ENCODE results near the gene STKLD1. TPM values are rescaled to one million over a fixed set of nuclear protein-coding genes. Genes with fewer than 3 reads are reported as not detected.
"Not testable (repeated sequence)": the region's sequence is repeated elsewhere in the genome, so short reads cannot be mapped to it uniquely, and the experiment has no call there.

The STKLD1 gene
- polyA plus RNA-seq, 1 experiment = 1.2 TPM

GRCh38 chr9:133331641-133332380 is 44.4 kb upstream of the STKLD1 start:
- no peak for DNase-seq (ENCODE audit: low read depth)
- Histone ChIP-seq H3K4me3 (ENCODE audit: low read depth, low read length) (no peak overlapping the region), H3K36me3 (ENCODE audit: control insufficient read depth, insufficient read depth, low read length) (peaks cover 32% of the 10 kb centered on the region), H3K27me3 (ENCODE audit: control insufficient read depth, insufficient read depth, low read length) (no peaks in the 10 kb centered on the region)
- ChIA-PET POLR2A (no interaction called here), CTCF (interaction anchor here (1.2 to 2.8 kb wide), 2 partner anchors 145 kb away, joined by 7 to 16 read pairs; no protein-coding TSS in a partner anchor)
- TF ChIP-seq, protein P1, sequence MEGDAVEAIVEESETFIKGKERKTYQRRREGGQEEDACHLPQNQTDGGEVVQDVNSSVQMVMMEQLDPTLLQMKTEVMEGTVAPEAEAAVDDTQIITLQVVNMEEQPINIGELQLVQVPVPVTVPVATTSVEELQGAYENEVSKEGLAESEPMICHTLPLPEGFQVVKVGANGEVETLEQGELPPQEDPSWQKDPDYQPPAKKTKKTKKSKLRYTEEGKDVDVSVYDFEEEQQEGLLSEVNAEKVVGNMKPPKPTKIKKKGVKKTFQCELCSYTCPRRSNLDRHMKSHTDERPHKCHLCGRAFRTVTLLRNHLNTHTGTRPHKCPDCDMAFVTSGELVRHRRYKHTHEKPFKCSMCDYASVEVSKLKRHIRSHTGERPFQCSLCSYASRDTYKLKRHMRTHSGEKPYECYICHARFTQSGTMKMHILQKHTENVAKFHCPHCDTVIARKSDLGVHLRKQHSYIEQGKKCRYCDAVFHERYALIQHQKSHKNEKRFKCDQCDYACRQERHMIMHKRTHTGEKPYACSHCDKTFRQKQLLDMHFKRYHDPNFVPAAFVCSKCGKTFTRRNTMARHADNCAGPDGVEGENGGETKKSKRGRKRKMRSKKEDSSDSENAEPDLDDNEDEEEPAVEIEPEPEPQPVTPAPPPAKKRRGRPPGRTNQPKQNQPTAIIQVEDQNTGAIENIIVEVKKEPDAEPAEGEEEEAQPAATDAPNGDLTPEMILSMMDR (IDR thresholded peaks at IDR 0.05; ENCODE audit: insufficient read depth, low read depth, low read length) = no peak

GRCh38 chr9:133332381-133332730 is 43.8 kb upstream of the STKLD1 start:
- TF ChIP-seq, protein P1 (IDR thresholded peaks at IDR 0.05; ENCODE audit: insufficient read depth, low read depth, low read length) = no peak
- no peaks in the 10 kb centered on the region for H3K27me3 ChIP-seq (ENCODE audit: control insufficient read depth, insufficient read depth, low read length)
- peaks cover 32% of the 10 kb centered on the region for H3K36me3 ChIP-seq (ENCODE audit: control insufficient read depth, insufficient read depth, low read length)
- ChIA-PET POLR2A (no interaction called here), CTCF (interaction anchor here (0.7 to 1.2 kb wide), 2 partner anchors 146 to 395 kb away, joined by 3 to 7 read pairs; no protein-coding TSS in a partner anchor)
- no peak overlapping the region for H3K4me3 ChIP-seq (ENCODE audit: low read depth, low read length)
- no peak for DNase-seq (ENCODE audit: low read depth)

DNA sequence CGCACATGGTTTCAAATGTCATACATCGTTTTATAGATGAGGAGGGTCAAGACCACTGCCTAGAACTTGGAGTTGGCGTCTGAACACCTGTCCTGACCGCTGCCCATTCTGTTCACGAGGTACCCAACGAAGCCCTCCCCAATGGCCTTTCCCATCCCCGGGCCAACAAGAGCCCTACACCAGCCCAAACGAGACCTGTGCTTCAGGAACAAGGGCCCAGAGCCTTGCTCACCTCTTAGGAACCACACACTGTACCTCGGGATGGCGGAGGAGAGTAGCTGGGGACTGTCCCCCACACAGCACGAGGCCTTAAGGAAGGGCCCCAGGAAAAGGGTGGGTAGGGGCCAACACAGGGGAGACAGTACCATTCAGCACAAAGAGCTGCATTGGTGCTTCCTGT is 43.2 kb upstream of the STKLD1 start:
- ChIA-PET CTCF (interaction anchor here (0.7 kb wide), 1 partner anchor 394 kb away, joined by 3 read pairs; no protein-coding TSS in a partner anchor), POLR2A (no interaction called here)
- Histone ChIP-seq H3K36me3 (ENCODE audit: control insufficient read depth, insufficient read depth, low read length) (peaks cover 32% of the 10 kb centered on the region), H3K4me3 (ENCODE audit: low read depth, low read length) (no peak overlapping the region), H3K27me3 (ENCODE audit: control insufficient read depth, insufficient read depth, low read length) (no peaks in the 10 kb centered on the region)
- no peak for DNase-seq (ENCODE audit: low read depth)
- TF ChIP-seq, protein P1 (IDR thresholded peaks at IDR 0.05; ENCODE audit: insufficient read depth, low read depth, low read length) = no peak

DNA sequence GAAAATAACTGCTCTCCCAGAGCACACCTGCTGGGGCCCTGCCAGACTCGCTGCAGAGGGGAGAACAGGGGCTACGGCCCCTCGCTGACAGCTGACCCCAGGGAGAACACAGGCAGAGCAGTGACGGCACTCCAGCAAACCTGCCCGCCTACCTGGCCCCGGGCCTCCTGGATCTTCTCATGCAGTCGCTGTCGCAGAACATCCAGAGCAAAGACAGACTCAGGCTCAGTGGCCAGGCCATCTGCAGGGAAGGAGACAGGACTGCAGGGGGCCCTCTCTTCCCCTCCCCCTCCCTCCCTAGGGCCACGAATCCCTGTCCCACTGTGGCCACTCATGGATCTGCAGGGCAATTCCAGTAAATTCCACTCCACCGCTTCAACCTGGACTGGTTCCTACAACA is 42.6 kb upstream of the STKLD1 start:
- no peak for DNase-seq (ENCODE audit: low read depth)
- POLR2A ChIA-PET = no interaction called here
- Histone ChIP-seq H3K36me3 (ENCODE audit: control insufficient read depth, insufficient read depth, low read length) (peaks cover 32% of the 10 kb centered on the region), H3K4me3 (ENCODE audit: low read depth, low read length) (no peak overlapping the region), H3K27me3 (ENCODE audit: control insufficient read depth, insufficient read depth, low read length) (no peaks in the 10 kb centered on the region)
- CTCF ChIA-PET = interaction anchor here (0.6 kb wide), 1 partner anchor 70 kb away, joined by 3 read pairs; no protein-coding TSS in a partner anchor
- TF ChIP-seq, protein P1 (IDR thresholded peaks at IDR 0.05; ENCODE audit: insufficient read depth, low read depth, low read length) = no peak

GRCh38 chr9:133334161-133334560 is 42.0 kb upstream of the STKLD1 start:
- no peaks in the 10 kb centered on the region for H3K27me3 ChIP-seq (ENCODE audit: control insufficient read depth, insufficient read depth, low read length)
- ChIA-PET POLR2A (no interaction called here), CTCF (interaction anchor here (0.6 to 1.3 kb wide), 5 partner anchors 8 to 148 kb away, joined by 3 read pairs; no protein-coding TSS in a partner anchor)
- TF ChIP-seq, protein P1 (IDR thresholded peaks at IDR 0.05; ENCODE audit: insufficient read depth, low read depth, low read length) = no peak
- no peak for DNase-seq (ENCODE audit: low read depth)
- H3K36me3 ChIP-seq (ENCODE audit: control insufficient read depth, insufficient read depth, low read length) = peaks cover 32% of the 10 kb centered on the region
- H3K4me3 ChIP-seq (ENCODE audit: low read depth, low read length) = no peak overlapping the region

GRCh38 chr9:133334888-133335287 is 41.3 kb upstream of the STKLD1 start:
- Histone ChIP-seq H3K36me3 (ENCODE audit: control insufficient read depth, insufficient read depth, low read length) (peaks cover 32% of the 10 kb centered on the region), H3K4me3 (ENCODE audit: low read depth, low read length) (peak overlapping the region; percentile 96)
- CTCF ChIA-PET = interaction anchor here (0.6 to 1.3 kb wide), 5 partner anchors 9 to 148 kb away, joined by 3 read pairs; no protein-coding TSS in a partner anchor
- H3K27me3 ChIP-seq (ENCODE audit: control insufficient read depth, insufficient read depth, low read length); DNase-seq (ENCODE audit: low read depth); POLR2A ChIA-PET: not testable (repeated sequence)

Data from BJ (cell line).